GM18519 (cell line): ENCODE data around the gene GAB2.

Source experiments
- ATAC-seq: cut with Tn5 transposase; IDR thresholded peaks from one replicate; pipeline ENCODE4 v1.9.1; 2021; ENCODE audit warnings: mild to moderate bottlenecking, moderate library complexity; ENCODE audit not compliant: unreplicated experiment, low FRiP score

GAB2 gene

DNA sequence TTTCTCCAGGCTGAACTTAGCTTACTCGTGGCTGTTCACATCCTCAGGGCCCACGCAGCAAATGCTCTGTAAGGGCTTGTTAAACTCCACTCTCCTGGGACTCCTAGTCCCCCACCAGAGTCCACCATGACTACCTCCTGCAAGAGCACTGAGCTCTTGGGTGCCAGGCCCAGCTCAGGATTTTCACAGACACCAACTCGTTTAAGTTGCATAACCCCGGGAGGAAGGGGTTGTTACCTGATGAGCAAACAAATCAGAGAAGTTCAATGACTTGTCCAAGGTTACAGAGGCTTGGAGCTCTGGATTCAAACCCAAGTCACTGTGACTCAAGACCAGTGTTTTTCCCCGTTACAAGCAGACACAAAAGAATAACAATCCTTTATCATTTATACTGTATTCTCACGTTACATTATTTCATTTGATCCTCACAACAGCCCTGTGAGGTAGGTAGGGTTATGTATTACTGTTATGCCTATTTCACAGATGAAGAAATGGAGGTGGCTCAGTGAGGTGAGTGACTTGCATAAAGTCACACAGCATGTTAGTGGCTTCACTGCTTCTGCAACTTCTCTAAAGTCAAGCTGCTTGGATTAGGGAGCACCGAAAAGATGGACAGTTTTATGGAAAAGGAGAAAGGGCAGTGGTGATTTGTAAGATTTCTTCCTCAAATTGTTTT is 246.6 kb downstream of the GAB2 start:
- ATAC-seq, result no peak

DNA sequence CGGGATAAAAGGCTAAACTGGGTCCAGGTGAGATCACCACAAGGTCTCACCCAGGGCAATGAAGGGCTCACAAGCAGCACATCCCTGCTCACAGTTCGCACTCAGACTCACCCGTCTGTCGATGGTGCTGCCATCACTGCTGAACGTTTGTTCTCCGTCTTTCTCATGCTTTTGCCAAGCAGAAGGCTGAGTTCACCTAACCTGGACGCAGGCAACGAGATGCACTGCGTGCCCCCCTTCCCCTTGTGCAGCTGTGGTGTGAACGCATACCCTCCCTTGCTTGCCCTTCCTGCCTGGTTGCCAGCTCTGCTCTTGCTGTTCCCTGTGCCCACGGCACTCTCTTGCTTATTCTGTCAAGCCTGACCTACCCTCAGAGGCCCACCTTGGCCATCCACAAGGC is 247.2 kb downstream of the GAB2 start:
- no peak for ATAC-seq

DNA sequence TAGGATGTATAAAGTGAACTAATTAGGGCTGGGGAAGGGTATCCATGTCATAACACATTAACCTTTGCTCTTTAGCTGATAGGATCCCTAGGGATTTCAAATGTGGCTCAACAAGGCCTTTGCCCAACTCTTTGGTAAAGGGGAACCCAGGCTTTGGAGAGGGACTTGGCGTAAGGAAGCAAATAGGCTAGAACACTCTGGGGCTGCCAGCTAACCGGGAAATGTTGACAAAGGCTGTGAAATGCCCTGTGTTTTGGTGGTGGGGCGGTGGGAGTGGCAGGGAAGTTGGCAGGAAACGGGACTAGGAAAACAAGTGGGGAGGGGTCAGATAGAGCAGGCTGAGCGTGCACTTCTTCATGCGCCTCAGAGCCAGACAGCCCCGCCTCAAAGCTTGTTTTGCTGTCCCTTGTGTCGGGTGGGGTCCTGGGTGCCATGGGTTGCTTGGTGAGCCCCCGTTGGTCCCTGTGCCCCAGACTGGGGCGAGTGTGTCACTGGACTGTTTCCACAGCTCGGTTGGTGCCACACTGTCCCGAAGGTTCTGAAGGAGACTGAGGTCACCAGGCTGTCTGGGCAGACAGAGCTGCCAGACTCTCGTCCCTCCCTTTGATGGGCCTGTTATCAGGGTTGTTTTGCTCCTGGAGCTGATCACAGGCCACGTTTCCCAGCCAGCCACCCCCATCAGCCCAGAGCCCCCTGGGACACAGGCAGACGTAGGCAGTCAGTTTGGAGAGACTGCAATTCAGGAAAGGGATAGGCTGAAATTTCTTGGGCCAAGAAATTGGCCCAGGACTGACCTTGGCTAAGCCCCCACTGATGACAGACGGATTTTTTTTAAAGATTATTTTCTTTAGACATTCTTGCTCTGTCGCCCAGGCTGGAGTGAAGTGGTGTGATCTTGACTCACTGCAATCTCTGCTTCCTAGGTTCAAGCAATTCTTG is 248.8 kb downstream of the GAB2 start:
- ATAC-seq, result no peak

DNA sequence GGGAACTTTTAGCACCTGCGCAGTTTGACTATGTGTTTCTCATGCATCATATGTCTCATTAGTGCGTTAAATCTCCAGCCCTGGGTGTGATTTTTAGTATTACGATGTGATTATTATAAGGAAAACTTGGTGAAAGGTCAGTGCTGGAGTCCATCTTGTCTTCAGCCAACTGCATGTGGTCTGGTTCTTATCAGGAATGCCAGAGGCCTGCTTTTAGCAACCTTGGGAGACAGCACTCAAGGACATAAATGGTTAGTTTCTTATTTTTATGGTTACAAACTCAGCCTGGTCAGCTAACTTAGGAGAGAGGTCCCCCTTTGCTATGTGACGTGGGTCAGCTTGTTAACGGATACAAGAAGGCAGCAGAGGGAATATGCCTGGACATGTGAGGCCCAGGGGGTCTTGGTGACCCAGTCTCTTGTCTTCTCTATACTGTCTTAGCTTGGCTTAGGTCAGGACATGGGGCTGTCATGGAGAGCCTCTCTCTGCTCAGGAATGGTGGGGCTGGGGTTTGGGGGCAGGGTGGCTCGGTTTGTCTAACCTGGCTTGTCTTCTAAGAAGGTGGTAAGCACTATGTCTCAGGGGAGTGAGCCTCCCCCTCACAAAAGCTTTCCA is 250.7 kb downstream of the GAB2 start:
- no peak for ATAC-seq
